Posterior vena cava (tissue), 2 donors: ENCODE results near the gene KLC1. TPM values are rescaled to one million over a fixed set of nuclear protein-coding genes. Genes with fewer than 3 reads are reported as not detected.
"Not testable (repeated sequence)": the region's sequence is repeated elsewhere in the genome, so short reads cannot be mapped to it uniquely, and the experiment has no call there.

Experiments used
- DNase-seq: peaks from one replicate; pipeline ENCODE4 v3.0.0-alpha.2; 2020; ENCODE audit warnings: low spot score
- intact Hi-C, 2 donors: fragments of 100-400 bp; cut with DNase I; formaldehyde crosslinking; loops; one replicate each; pipeline versions ENCODE4 v1.14.1 to v1.14.2; 2022 to 2023
- long read RNA-seq, 2 donors: library from polyadenylated mRNA; unstranded; transcript quantifications; one replicate each; pipeline ENCODE4 v2.0.0, GENCODE V29; 2020 to 2021
- total RNA-seq, 2 donors: library from RNA; stranded (reverse); fragmentation: NEBNext Ultra II Directional; extraction: Animal tissue kit (Norgen Biotek cat#: 25700); gene quantifications; one replicate each; pipeline ENCODE4 v1.2.1, GENCODE V29; 2021
- donor health status: DM: yes; HTN: yes; CAD: no.
- donor health status: DM: yes; HTN: yes; CAD: no.

Gene KLC1
- total RNA-seq: 100 to 1,000 TPM; 169 to 192 TPM
- long read RNA-seq, donor 1, full-length matches to known transcripts: 22 of 42 reads
- long read RNA-seq, donor 1, partial matches to known transcripts: 4 of 42 reads
- long read RNA-seq, donor 1, other reads (novel, unspliced or antisense): 16 of 42 reads
- long read RNA-seq, donor 2, full-length matches to known transcripts: 55 of 106 reads
- long read RNA-seq, donor 2, partial matches to known transcripts: 26 of 106 reads
- long read RNA-seq, donor 2, other reads (novel, unspliced or antisense): 25 of 106 reads

DNA sequence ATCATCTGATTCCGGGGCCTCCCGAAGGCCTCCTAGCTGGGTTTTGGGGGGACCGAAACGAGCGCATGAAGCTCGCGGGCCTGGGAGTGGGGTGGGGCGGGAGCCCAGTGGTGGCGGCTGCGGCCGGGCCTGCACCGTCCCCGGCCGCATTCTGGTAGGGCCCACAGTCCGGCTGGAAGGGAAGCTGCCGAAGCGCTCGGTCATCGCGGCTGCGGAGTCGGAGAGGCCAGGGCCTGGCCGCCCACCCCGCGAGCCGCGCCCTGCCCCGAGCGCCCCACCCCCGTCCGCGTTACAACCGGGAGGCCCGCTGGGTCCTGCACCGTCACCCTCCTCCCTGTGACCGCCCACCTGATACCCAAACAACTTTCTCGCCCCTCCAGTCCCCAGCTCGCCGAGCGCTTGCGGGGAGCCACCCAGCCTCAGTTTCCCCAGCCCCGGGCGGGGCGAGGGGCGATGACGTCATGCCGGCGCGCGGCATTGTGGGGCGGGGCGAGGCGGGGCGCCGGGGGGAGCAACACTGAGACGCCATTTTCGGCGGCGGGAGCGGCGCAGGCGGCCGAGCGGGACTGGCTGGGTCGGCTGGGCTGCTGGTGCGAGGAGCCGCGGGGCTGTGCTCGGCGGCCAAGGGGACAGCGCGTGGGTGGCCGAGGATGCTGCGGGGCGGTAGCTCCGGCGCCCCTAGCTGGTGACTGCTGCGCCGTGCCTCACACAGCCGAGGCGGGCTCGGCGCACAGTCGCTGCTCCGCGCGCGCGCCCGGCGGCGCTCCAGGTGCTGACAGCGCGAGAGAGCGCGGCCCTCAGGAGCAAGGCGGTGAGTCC lies at the start of gene KLC1:
Gene KLC1, plus strand, starts transcription at position 528 of the 819 bp plus-strand sequence. CDS start 25,354 bp downstream, outside the sequence.
- DNase-seq: peak; percentile 97
- intact Hi-C loops: no loop called here

GRCh38 chr14:103581206-103581605 lies 47.8 kb upstream of the KLC1 start:
- DNase-seq: no peak
- intact Hi-C loops: no loop called here

DNA sequence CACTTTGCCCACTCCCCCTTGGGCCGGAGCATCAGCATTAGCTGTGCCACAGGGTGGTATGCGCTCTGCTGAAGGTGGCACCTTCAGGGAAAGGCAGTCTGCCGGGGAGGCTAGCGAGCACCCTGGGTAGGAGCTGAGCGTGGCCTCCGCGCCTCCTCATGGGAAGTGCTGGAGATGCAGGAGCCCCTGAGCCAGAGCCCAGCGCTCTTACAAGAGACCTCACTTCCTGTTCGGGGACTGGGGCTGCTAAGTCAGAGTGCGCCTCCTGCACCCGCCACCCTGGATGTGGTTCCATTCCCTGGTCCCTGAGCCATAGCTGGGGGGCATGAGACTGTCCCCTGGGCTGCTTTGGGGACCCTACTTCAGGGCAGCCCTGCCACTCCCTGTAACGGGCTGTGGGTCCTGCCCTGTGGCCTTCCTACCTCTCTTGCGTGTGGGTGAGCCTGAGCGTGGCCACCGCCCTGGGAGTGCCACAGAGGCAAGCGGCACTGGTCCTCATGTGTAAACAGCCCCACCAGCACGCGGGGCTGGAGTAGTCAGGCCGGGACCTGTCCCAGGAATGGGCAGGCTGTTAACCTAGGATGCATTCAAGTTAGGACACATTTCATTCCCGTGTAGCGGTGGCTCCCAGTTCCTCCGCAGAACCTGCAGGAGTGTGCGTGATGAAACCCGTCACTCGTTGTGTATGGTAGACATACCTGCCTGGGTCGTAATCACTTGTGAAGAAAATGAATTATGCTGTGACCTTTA lies 46.9 kb upstream of the KLC1 start:
- intact Hi-C loops: no loop called here
- DNase-seq: no peak

DNA sequence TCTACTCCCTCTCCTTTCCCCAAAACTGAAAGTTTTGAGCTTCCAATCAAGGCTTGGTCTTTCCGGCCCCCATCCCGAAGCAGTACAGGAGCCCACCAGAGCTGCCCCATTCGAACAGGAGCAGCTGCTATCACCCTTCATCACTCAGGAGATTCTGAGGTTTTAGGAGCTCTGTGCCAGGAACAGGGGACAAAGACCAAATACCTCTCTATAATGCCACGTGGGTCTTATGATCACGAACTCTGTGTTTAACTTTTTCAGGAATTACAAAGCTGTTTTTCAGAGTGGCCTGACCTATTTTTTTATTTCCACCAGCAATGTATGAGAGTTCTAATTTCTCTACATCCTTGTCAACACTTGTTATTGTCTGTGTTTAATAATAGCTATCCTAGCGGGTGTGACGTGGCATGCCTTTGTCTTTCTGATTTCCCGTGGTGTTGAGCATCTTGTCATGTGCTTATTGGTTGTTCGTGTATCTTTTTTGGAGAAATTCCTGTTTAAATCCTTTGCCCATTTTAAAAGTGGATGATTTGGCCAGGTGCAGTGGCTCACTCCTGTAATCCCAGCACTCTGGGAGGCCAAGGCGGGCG lies 44.6 kb upstream of the KLC1 start:
- DNase-seq: no peak
- intact Hi-C loops: no loop called here

GRCh38 chr14:103593577-103593976 lies 35.4 kb upstream of the KLC1 start:
- DNase-seq: no peak
- intact Hi-C loops: no loop called here

DNA sequence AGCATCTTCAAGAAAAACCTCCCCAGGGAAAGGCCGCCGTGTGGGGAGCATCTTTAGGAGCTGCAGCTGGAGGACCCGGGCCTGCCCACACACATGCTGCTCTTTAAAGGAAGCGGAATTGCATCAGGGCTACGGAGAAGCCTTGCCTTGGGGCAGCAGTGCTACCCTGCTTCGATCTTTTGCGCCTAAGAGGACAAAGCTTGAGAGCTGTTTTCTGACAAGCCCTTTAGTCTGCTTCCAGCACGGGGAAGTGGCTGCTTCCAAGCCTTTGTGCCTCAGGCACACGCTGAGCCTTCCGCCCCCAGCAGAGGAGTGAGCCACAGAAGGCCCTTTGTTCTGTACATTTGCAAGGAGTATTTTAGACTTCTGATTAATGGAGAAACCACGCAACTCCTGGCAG lies 34.7 kb upstream of the KLC1 start:
- DNase-seq: no peak
- intact Hi-C loops: no loop called here

GRCh38 chr14:103597623-103598377 lies 31.2 kb upstream of the KLC1 start:
- intact Hi-C loops: no loop called here

DNA sequence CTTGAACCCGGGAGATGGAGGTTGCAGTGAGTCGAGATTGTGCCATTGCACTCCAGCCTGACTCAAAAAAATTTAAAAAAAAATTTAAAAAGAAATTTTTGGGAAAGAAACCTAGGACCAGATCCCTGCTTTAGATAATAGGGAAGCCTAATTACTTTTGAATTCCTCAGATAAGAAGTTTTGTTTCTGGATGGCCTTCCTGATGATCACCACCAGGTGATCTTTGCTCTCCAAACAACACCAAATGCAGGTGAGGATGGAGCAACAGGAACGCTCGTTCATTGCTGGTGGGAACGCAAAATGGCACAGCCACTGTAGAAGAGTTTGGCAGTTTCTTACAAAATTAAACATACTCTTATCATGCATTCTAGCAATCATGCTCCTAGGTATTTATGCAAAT lies 28.5 kb upstream of the KLC1 start:
- DNase-seq: no peak
- intact Hi-C loops: no loop called here

More at GRCh38 chr14:103597623-103598377, 31.2 kb upstream of the KLC1 start:
- DNase-seq: peak; percentile 82

- intact Hi-C loops: no loop called here
- DNase-seq: no peak
These were observed 24.4 kb upstream of the KLC1 start for GRCh38 chr14:103604620-103605019.

GRCh38 chr14:103606963-103607668 lies 21.9 kb upstream of the KLC1 start:
- peak; percentile 92 for DNase-seq
- intact Hi-C loops: no loop called here

DNA sequence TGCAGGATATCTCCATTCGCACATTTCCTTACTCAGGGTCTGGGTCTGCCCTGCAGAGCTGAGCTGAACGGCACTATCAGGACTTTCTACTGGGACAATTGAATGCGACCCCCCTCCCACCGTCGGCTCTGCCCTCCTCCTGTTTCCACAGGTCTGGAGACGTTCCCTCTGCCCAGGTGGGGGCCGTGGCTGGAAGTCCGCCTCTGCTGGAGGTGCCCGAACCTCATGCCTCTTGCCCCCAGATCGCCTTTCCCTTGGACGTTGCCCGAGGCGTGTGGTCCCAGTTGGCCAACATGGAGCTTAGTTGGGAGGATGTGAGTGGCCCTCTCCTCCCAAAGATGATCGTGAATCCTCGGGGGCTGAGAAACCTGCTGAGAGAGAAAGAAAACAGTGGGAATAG lies 21.2 kb upstream of the KLC1 start:
- intact Hi-C loops: no loop called here
- DNase-seq: peak; percentile 81

DNA sequence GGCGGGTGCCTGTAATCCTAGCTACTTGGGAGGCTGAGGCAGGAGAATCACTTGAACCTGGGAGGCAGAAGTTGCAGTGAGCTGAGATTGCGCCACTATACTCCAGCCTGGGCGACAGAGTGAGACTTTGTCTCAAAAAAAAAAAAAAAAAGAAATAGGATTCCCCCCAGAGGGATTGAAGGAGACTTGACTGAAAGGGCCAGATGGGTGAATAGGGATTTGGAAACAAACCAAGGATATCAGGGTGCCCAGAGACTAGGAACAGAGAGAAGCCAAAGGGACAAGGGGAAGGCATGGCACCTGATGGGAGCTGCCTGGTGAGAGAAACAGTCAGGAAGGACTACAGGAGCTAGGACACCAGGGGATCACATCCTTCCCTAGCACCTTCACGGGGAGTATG lies 19.9 kb upstream of the KLC1 start:
- intact Hi-C loops, DNase-seq: not testable (repeated sequence)

DNA sequence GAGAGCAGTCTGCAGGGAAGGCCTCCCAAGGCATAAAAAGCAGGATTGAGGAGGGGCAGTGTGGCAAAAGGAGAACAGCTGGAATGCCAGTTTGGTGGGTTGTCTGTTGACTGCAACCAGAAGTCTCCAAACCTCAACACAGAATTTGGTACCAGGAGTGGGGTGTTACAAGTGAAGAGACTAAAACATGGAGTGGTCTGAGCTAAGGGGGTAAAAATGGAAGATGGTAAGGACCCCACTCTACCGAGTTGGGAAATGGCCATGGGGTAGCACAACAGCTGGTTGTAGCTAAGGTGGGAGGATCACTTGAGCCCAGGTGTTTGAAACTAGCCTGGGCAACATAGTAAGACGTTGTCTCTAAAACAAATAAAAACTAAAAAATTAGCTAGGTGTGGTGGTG lies 17.8 kb upstream of the KLC1 start:
- no peak for DNase-seq
- intact Hi-C loops: no loop called here

DNA sequence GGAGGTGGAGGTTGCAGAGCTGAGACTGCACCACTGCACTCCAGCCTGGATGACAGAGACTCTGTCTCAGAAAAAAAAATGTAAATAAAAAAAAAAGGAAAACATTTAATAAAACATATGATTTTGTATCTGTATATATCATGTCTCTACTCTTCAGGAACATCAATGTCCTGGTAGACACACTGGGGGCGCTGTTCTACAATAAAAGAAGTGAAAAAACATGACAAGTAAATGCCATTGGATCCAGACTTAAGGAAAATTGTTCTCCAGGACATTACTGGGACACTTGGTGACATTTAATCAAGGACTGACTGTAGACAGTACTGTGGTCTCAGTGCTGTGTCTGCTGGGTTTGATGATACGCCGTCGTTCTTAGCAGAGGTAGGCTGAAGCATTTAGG lies 15.5 kb upstream of the KLC1 start:
- DNase-seq: no peak
- intact Hi-C loops: no loop called here

- intact Hi-C loops: no loop called here
- DNase-seq: no peak
These were observed 12.2 kb upstream of the KLC1 start for GRCh38 chr14:103616635-103617300.

DNA sequence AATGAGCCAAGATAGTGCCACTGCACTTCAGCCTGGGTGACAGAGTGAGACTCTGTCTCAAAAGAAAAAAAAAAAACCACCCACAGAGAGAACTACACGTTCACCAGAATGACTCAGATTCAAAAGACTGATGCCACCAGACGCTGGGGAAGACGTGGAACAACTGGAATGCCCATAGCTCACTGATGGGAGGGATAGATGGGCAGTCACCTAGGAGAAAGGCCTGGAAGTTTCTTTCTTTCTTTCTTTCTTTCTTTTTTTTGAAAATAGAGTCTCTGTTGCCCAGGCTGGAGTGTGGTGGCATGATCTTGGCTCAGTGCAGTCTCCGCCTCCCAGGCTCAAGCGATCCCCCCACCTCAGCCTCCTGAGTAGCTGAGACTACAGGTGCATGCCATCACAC lies 10.0 kb upstream of the KLC1 start:
- intact Hi-C loops: no loop called here
- no peak for DNase-seq

DNA sequence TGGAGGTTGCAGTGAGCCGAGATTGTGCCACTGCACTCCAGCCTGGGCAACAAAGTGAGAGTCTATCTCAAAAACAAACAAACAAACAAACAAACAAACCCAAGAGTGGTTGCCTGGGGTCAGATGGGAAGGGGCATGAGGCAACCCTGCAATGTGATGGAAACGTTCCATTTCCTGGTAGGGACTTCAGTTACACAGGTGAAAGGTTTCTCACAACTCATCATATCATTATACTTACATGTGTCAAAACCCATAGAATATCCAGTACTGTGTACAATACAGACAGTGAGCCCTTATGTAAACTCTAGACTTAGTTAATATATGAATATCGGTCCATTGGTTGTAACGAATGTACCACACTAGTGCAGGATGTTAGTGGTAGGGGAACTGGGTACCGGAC lies 7.2 kb upstream of the KLC1 start:
- intact Hi-C loops: no loop called here

DNA sequence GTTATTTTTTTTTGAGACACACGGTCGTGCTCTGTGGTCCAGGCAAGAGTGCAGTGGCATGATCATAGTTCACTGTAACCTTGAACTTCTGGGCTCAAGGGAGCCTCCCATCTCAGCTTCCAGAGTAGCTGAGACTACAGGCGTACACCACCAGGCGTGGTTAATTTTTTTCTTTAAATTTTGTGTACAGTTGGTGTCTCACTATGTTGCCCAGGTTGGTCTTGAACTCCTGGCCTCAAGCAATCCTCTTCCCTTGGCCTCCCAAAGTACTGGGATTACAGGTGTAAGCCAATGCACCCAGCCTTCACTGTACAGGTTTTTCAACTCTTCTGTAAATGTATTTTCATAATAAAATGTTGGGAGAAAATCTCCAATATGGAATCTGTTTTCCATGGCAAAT lies 5.7 kb upstream of the KLC1 start:
- DNase-seq: no peak
- intact Hi-C loops: no loop called here

More for the DNA sequence above, 7.2 kb upstream of the KLC1 start:
- DNase-seq: no peak
